Mesenchymal stem cell (in vitro differentiated cells and primary cell): Measurements from ENCODE around the gene GTPBP10.
A peak's percentile ranks its signal among the peaks of the same experiment; 100 is the strongest.

Source experiments
- DNase-seq: peaks from one replicate; pipeline ENCODE4 v3.0.0-alpha.2; 2013
- H2AFZ ChIP-seq: one replicate; pipeline ENCODE4 v1.6.1; 2013; ENCODE audit warnings: low read depth, mild to moderate bottlenecking, control low read depth, inconsistent platforms, low read length, moderate library complexity
- H2AK5ac ChIP-seq: 2 replicates; pipeline ENCODE4 v1.6.1; 2013; ENCODE audit warnings: low read length, moderate library complexity, mild to moderate bottlenecking, inconsistent platforms; ENCODE audit not compliant: severe bottlenecking
- H2BK120ac ChIP-seq: one replicate; pipeline ENCODE4 v1.6.1; 2013; ENCODE audit warnings: low read depth, mild to moderate bottlenecking, inconsistent platforms, low read length, moderate library complexity
- H2BK12ac ChIP-seq, 2 experiments: one replicate each; pipeline ENCODE4 v1.6.1; 2013; ENCODE audit warnings: inconsistent platforms in 2 of 2, low read length in 2 of 2, mild to moderate bottlenecking in 2 of 2, moderate library complexity in 2 of 2, control low read depth in 1 of 2
- H2BK15ac ChIP-seq: one replicate; pipeline ENCODE4 v1.6.1; 2013; ENCODE audit warnings: mild to moderate bottlenecking, low read depth, inconsistent platforms; ENCODE audit not compliant: poor library complexity, severe bottlenecking
- H2BK5ac ChIP-seq: 2 replicates; pipeline ENCODE4 v1.6.1; 2013; ENCODE audit warnings: low read depth, mild to moderate bottlenecking, low read length, control low read depth, inconsistent platforms; ENCODE audit not compliant: poor library complexity, severe bottlenecking
- H3K14ac ChIP-seq, 2 experiments: one replicate each; pipeline ENCODE4 v1.6.1; 2013; ENCODE audit warnings: inconsistent platforms in 2 of 2, low read length in 2 of 2, control low read depth in 1 of 2, mild to moderate bottlenecking in 1 of 2, moderate library complexity in 1 of 2
- H3K18ac ChIP-seq, 2 experiments: one replicate each; pipeline ENCODE4 v1.6.1; 2013; ENCODE audit warnings: inconsistent platforms in 2 of 2, low read length in 2 of 2, control low read depth in 1 of 2, low read depth in 1 of 2, mild to moderate bottlenecking in 1 of 2
- H3K23ac ChIP-seq, 2 experiments: one replicate each; pipeline ENCODE4 v1.6.1; 2013; ENCODE audit warnings: inconsistent platforms in 2 of 2, low read length in 2 of 2, mild to moderate bottlenecking in 2 of 2, moderate library complexity in 2 of 2, control low read depth in 1 of 2
- H3K27ac ChIP-seq: 2 replicates; pipeline ENCODE4 v1.5.1; 2013; ENCODE audit warnings: mild to moderate bottlenecking, moderate library complexity, low read length, control low read depth, inconsistent platforms; ENCODE audit not compliant: poor library complexity, severe bottlenecking
- H3K27me3 ChIP-seq, 2 experiments: 2 replicates each; pipeline versions ENCODE4 v1.6.1 to v1.7.0; 2013; ENCODE audit warnings: low read length in 2 of 2, mild to moderate bottlenecking in 2 of 2, moderate library complexity in 2 of 2, control low read depth in 1 of 2, inconsistent platforms in 1 of 2; ENCODE audit not compliant: control insufficient read depth in 1 of 2, insufficient read depth in 1 of 2
- H3K36me3 ChIP-seq, 2 experiments: 2 replicates each; pipeline versions ENCODE4 v1.6.1 to v1.7.0; 2013; ENCODE audit warnings: low read length in 2 of 2, control low read depth in 1 of 2, inconsistent platforms in 1 of 2, low read depth in 1 of 2, mild to moderate bottlenecking in 1 of 2; ENCODE audit not compliant: insufficient read depth in 2 of 2, control insufficient read depth in 1 of 2
- H3K4ac ChIP-seq, 2 experiments: one replicate each; pipeline ENCODE4 v1.6.1; 2013; ENCODE audit warnings: inconsistent platforms in 2 of 2, low read length in 2 of 2, mild to moderate bottlenecking in 2 of 2, moderate library complexity in 2 of 2, control low read depth in 1 of 2, low read depth in 1 of 2
- H3K4me1 ChIP-seq: 2 replicates; pipeline ENCODE4 v1.6.1; 2013; ENCODE audit warnings: low read depth, low read length, control low read depth; ENCODE audit not compliant: control insufficient read depth, insufficient read depth
- H3K4me2 ChIP-seq: 2 replicates; pipeline ENCODE4 v1.6.1; 2013; ENCODE audit warnings: low read length, mild to moderate bottlenecking, inconsistent platforms; ENCODE audit not compliant: poor library complexity, severe bottlenecking
- H3K4me3 ChIP-seq, 2 experiments: 2 replicates each; pipeline versions ENCODE4 v1.5.1 to v1.7.0; 2013; ENCODE audit warnings: low read length in 2 of 2, mild to moderate bottlenecking in 2 of 2, control low read depth in 1 of 2, low read depth in 1 of 2; ENCODE audit not compliant: insufficient read depth in 1 of 2
- H3K79me1 ChIP-seq: replicated peaks from 2 replicates; pipeline ENCODE4 v1.6.1; 2013; ENCODE audit warnings: mild to moderate bottlenecking, control low read depth, low read length, inconsistent platforms; ENCODE audit not compliant: poor library complexity, severe bottlenecking
- H3K9ac ChIP-seq: 2 replicates; pipeline ENCODE4 v1.7.0; 2013; ENCODE audit warnings: mild to moderate bottlenecking, low read length, moderate library complexity
- H3K9me3 ChIP-seq: 2 replicates; pipeline ENCODE4 v1.7.0; 2013; ENCODE audit warnings: mild to moderate bottlenecking, low read length; ENCODE audit not compliant: control insufficient read depth
- H4K8ac ChIP-seq: one replicate; pipeline ENCODE4 v1.6.1; 2013; ENCODE audit warnings: inconsistent platforms, mild to moderate bottlenecking, low read length, moderate library complexity
- H4K91ac ChIP-seq: one replicate; pipeline ENCODE4 v1.6.1; 2013; ENCODE audit warnings: mild to moderate bottlenecking, low read length, inconsistent platforms
- WGBS: methylation state at CpG from one replicate; pipeline ENCODE4 v1.1.7; 2013; ENCODE audit warnings: mixed read lengths; 5-methylcytosine and 5-hydroxymethylcytosine counted together

Gene GTPBP10

DNA sequence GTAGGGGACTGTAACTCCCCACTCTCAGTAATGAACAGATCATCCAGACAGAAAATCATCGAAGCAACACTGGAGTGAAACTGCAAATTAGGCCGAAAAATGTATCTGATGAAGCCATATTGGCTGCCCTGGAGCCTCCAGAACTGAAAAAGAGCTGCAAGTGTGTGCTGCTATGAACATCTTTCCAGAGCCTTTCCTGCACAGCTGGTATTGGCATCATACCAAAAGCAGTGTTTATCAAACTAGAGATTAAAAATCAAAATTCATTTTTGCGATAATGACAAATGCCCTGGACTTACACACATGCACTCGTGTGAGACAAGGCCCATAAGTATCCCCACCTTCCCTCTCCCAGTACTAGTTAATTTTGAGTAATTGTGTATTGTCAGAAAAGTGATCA lies 49.9 kb downstream of the GTPBP10 start:
- Histone ChIP-seq H2BK15ac (no peak overlapping the region), H2AFZ (no peak overlapping the region), H4K8ac (no peak overlapping the region), H3K4ac (no peak overlapping the region), H2BK120ac (no peak overlapping the region), H2BK12ac (no peak overlapping the region), H3K4me3 (no peak overlapping the region), H3K9me3 (peaks cover 6% of the 10 kb centered on the region), H3K79me1 (no peaks in the 10 kb centered on the region), H3K18ac (no peak overlapping the region), H3K27me3 (no peaks in the 10 kb centered on the region), H3K14ac (no peak overlapping the region), H3K23ac (no peak overlapping the region), H3K27ac (no peak overlapping the region), H3K36me3 (no peaks in the 10 kb centered on the region), H3K9ac (no peak overlapping the region), H2BK5ac (no peak overlapping the region), H3K4me1 (no peaks in the 10 kb centered on the region), H3K4me2 (no peak overlapping the region), H2AK5ac (no peak overlapping the region), H4K91ac (no peak overlapping the region)
- 94% methylated on average over 2 of the region's 4 CpGs for WGBS
- DNase-seq: no peak

DNA sequence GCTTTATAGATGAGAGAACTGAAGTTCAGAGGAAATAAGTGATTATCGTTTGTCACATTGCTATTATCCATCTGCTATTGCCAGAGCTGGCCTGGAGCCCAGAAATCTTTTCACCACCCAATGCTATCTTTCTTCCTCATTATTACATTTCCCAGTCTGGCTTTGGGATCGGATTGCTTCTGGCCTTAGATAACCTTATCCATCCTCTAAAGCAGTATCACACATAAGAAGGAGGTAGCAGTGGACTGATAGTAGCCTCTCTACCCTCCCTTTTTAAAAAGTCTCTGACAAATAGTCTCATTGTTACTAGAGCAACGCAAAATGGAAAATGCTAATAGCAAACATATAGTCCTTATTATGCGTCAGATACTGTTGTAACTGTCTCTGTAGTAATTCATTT lies 55.5 kb downstream of the GTPBP10 start:
- no peak overlapping the region for H2AK5ac ChIP-seq
- no peak overlapping the region for H3K4ac ChIP-seq
- no peak overlapping the region for H2BK12ac ChIP-seq
- H3K27me3 ChIP-seq: no peaks in the 10 kb centered on the region
- no peak overlapping the region for H3K23ac ChIP-seq
- no peak overlapping the region for H4K91ac ChIP-seq
- H3K79me1 ChIP-seq: peaks cover 6% of the 10 kb centered on the region
- peak overlapping the region in 1 of 2 experiments; percentile 13 for H3K4me3 ChIP-seq
- peaks cover 2 to 21% of the 10 kb centered on the region in 2 experiments for H3K36me3 ChIP-seq
- H2BK15ac ChIP-seq: no peak overlapping the region
- H3K4me2 ChIP-seq: no peak overlapping the region
- H3K14ac ChIP-seq: no peak overlapping the region
- no peak for DNase-seq
- H2AFZ ChIP-seq: no peak overlapping the region
- no peak overlapping the region for H3K27ac ChIP-seq
- H2BK120ac ChIP-seq: no peak overlapping the region
- no peak overlapping the region for H2BK5ac ChIP-seq
- no peak overlapping the region for H3K18ac ChIP-seq
- H3K4me1 ChIP-seq: no peaks in the 10 kb centered on the region
- H3K9me3 ChIP-seq: peaks cover 6% of the 10 kb centered on the region
- no peak overlapping the region for H4K8ac ChIP-seq
- H3K9ac ChIP-seq: peak overlapping the region; percentile 97
- WGBS: 92% methylated on average over 1 of the region's 4 CpGs

DNA sequence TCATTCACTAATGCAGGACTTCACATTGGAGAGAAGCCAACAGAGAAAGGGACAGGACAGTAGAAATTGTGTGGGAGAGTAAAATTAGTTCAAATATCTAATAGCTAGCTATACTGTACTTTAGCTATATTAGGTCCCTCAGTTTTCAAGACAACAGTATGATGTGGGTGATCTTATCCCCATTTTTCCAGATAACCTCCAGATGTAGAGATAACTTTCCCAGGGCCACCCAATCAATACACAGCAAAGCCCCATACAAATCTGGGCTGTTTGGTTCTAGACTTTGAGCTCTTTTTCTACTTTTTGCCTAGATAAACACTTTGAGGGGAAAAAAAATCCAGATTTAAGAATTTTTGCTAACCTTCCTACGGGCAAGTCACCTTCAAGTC lies 56.3 kb downstream of the GTPBP10 start:
- Histone ChIP-seq H2BK5ac (no peak overlapping the region), H3K4me1 (no peaks in the 10 kb centered on the region), H4K8ac (no peak overlapping the region), H3K4ac (peak overlapping the region in 1 of 2 experiments; percentile 58), H2BK120ac (no peak overlapping the region), H4K91ac (no peak overlapping the region), H2AK5ac (no peak overlapping the region), H2BK12ac (no peak overlapping the region), H3K4me2 (peak overlapping the region; percentile 81), H3K18ac (no peak overlapping the region), H2BK15ac (no peak overlapping the region), H2AFZ (no peak overlapping the region), H3K9me3 (peaks cover 6% of the 10 kb centered on the region), H3K9ac (peak overlapping the region; percentile 97), H3K14ac (no peak overlapping the region), H3K23ac (no peak overlapping the region), H3K36me3 (peaks cover 2 to 29% of the 10 kb centered on the region in 2 experiments), H3K27ac (peak overlapping the region; percentile 23), H3K4me3 (peak overlapping the region in 1 of 2 experiments; percentile 88), H3K27me3 (no peaks in the 10 kb centered on the region), H3K79me1 (peaks cover 9% of the 10 kb centered on the region)
- DNase-seq: no peak
- 13% methylated on average over 1 of the region's 1 CpG for WGBS

DNA sequence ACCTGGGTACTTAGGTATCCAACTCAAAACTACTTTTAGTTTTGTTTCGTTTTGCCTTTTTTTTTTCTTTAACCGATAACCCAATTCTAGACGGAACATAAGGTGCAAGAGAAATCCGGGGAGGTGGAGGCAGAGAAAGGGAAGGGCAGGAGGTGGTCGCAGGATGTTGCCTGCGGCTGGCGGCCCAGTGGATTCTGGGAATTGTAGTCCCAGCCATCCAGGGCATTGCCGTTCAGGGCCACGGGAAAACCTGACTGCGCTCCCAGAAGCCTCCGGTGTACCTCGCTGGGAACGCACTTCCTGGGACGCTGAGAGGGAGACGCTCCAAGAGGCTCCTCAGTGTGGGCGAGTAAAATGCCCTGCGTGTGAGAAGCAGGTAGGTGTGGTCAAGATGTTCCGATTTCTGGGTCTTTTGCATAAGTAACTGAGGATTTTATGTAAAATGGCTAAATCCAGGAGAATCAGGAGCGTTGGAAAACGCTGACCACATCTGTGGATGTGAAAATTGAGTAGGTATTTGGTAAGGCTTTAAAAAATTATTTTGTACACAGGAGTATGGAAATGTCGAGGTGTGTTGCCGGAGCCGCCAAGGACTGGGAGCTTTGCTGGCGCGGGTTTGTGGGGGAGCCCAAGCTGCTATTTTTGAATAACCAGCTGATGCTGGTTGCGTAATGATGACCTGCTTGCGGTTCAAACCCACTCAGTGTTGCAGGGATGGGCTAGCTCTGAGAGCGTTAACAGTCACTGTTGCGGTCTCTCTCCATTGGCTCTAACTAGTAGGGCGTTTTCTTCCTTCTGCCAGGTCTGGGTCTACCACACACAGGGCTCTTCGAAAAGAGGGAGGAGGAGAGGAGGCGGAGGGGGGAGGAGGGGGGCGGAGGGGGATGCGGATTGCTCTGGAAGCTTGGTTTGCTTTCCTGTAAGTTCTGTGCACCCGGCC lies 56.9 kb downstream of the GTPBP10 start, which contains the start of gene CLDN12:
CLDN12 (plus strand) TSS at position 288 of the 940 bp plus-strand sequence. CDS start 9,216 bp downstream, outside the sequence.
- Histone ChIP-seq H3K4ac (peak within 1 kb of the TSS in 1 of 2 experiments; percentile 58), H3K18ac (peak within 1 kb of the TSS; percentile 34 to 79), H3K27me3 (no peaks in the 10 kb centered on the region), H3K36me3 (peaks cover 5 to 35% of the 10 kb centered on the region in 2 experiments), H2BK12ac (no peak within 1 kb of the TSS), H3K79me1 (peaks cover 12% of the 10 kb centered on the region), H3K14ac (peak within 1 kb of the TSS in 1 of 2 experiments; percentile 81), H3K4me1 (no peaks in the 10 kb centered on the region), H4K91ac (no peak within 1 kb of the TSS), H3K23ac (no peak within 1 kb of the TSS), H2AK5ac (no peak within 1 kb of the TSS), H2BK15ac (no peak within 1 kb of the TSS), H3K9me3 (peaks cover 3% of the 10 kb centered on the region), H3K9ac (peak within 1 kb of the TSS; percentile 97), H2BK120ac (no peak within 1 kb of the TSS), H2BK5ac (peak within 1 kb of the TSS; percentile 84), H3K27ac (peak within 1 kb of the TSS; percentile 99), H4K8ac (peak within 1 kb of the TSS; percentile 29), H3K4me3 (peak within 1 kb of the TSS; percentile 57 to 88), H2AFZ (peak within 1 kb of the TSS; percentile 36), H3K4me2 (peak within 1 kb of the TSS; percentile 81)
- DNase-seq: peak; percentile 98
- under 1% methylated on average over 32 of the region's 35 CpGs for WGBS
